Left kidney (tissue), 2 donors: Measurements from ENCODE around the gene PPARG. TPM values are rescaled to one million over a fixed set of nuclear protein-coding genes. Genes with fewer than 3 reads are reported as not detected.

Experiments used
- DNase-seq: peaks from one replicate; pipeline ENCODE4 v3.0.0-alpha.2; 2013
- polyA plus RNA-seq: library from polyadenylated mRNA; unstranded; fragments of 120-200 nt; gene quantifications from one replicate; pipeline ENCODE4 v1.2.1, GENCODE V29; 2013; ENCODE audit not compliant: insufficient read length

PPARG gene
- polyA plus RNA-seq, 1 donor, result 28.5 TPM

GRCh38 chr3:12343047-12343501 lies 54.2 kb downstream of the PPARG start:
- DNase-seq, result no peak

- DNase-seq, result no peak
Measured at GRCh38 chr3:12345141-12345561, 56.3 kb downstream of the PPARG start.

- no peak for DNase-seq
Measured at GRCh38 chr3:12345584-12346494, 57.0 kb downstream of the PPARG start.

DNA sequence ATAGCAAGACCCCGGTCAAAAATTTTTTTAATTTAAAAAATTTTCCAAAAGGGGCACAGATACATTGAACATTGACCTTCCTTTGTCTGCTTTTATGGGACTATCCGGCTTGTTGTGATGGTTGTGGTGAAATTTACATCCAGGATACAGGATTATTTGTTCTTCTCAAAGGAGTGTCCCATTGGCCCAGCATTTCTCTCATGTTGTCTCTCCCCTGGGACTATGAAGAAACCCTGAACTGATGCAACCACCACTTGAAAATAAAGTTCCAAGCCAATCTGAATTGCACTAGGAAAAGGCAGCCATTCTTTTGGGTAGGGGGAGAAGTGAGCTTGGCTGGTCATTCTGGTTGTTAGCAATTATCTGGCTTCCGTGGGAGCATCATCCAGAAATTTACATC lies 58.4 kb downstream of the PPARG start:
- no peak for DNase-seq

GRCh38 chr3:12349895-12350811 lies 61.3 kb downstream of the PPARG start:
- no peak for DNase-seq

DNA sequence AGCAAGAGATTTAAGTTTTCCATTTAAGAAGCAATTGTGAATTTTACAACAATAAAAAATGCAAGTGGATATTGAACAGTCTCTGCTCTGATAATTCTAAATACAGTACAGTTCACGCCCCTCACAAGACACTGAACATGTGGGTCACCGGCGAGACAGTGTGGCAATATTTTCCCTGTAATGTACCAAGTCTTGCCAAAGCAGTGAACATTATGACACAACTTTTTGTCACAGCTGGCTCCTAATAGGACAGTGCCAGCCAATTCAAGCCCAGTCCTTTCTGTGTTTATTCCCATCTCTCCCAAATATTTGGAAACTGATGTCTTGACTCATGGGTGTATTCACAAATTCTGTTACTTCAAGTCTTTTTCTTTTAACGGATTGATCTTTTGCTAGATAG lies 62.3 kb downstream of the PPARG start:
- no peak for DNase-seq

- no peak for DNase-seq
Measured at GRCh38 chr3:12352253-12352652, 63.4 kb downstream of the PPARG start.

DNA sequence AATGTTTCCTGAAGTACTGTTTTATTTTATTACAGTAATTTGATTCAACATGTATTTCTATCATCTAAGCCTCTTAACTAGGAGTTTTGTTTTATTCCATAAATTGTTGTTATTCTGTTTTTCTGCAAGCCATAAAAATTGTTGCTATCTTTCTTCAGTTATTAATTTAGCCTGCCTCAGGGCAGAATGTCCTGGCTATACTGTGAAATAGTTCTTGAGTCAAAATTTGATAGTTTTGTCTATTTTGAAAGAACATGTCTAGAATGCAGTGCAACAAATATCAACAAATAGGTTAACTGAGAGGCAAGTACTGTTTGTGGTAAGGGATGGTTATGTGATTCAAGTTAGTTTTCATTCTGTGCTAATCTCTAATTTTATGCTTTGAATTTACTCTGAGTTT lies 63.9 kb downstream of the PPARG start:
- DNase-seq, result no peak

GRCh38 chr3:12353796-12354525 lies 65.1 kb downstream of the PPARG start:
- DNase-seq, result no peak

DNA sequence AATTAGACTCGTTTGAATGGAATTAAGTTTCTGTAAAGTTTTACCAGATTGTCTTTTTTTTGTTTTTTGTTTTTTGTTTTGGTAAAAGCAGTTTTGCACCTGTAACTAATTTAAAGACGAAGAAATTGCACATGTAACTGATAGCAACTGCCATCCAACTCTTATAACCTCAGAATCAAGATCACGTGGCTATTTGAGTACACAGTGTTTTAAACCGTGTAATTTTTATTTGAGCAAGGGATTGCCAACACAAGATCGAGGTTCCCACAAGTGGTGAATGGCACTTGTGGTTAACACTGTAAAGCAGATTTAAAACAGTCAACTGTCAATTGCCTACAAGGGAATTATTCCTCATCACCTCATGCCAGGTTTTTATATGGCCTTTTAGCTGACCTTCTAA lies 67.3 kb downstream of the PPARG start:
- no peak for DNase-seq

GRCh38 chr3:12356996-12357395 lies 68.1 kb downstream of the PPARG start:
- no peak for DNase-seq

DNA sequence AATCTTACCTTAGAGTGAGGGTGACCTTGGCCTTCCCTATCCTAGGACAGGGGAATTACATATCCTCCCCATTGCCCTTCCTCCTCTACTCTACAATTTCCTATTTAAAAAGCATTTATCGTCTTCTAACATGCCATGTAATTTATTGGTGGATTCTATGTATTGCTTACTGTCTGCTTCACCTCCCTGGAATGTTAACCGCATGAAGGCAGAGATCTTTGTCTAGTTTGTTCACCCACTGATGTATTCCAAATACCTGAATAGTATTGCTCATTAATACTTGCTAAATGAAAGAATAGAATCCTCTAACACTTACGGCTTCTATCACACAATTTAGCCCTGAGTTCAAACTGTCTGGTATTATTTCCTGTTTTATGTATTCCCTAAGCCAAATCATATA lies 68.6 kb downstream of the PPARG start:
- no peak for DNase-seq

GRCh38 chr3:12363397-12364195 lies 74.7 kb downstream of the PPARG start:
- no peak for DNase-seq

DNA sequence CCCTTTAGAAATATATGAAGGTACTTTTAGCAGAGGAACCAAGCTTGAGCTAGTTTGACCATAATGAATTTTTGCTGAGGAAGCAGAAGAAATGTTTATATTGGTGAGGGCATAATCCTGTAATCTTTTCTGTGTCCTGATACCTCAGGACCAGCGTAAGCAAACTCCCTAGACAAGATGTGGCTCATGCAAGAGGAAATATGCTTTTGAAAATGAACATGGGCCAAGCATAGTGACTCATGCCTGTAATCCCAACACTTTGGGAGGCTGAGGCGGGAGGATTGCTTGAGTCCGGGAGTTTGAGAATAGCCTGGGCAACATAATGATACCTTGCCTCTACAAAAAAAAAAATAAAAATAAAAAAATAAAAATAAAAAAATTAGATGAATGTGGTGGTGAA lies 78.5 kb downstream of the PPARG start:
- DNase-seq, result no peak

GRCh38 chr3:12369029-12369428 lies 80.2 kb downstream of the PPARG start:
- no peak for DNase-seq

DNA sequence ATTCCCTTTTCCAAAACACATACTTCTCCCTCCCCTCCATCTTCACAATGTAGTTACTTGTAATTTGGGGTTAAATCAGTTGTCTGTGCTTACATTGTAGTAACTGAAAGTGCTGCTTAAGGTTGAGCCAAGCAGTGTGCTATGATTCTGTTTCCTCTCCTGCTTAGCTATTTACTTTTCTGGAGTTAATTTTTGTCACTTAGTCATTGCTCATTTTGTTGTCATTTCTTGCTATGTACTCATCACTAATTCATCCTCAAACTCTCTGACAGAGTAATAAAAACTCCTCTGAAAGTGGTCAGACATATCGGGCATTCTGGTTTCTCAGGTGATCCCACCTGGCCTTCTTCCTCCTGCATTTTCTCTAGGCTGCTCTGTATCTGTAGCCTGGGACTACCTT lies 80.7 kb downstream of the PPARG start:
- no peak for DNase-seq

DNA sequence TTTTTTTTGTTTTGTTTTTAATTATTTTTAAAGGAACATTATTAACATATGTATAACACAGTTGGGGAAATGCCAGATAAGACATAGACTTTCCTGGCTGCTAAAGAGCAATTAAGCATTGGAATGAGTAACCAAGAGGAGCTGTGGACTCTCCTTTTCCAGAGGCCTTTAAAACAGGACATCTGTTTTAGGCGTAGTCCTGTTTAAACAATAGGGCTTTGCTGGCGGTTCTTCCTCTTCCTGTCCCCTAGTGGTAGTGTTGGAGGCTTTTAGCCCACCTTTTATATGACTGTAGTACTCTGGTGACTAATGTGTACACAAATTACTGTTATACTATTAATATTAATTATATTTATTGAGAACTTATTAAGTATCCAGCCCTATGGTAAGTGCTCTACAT lies 81.9 kb downstream of the PPARG start:
- DNase-seq, result no peak

GRCh38 chr3:12371525-12372140 lies 82.8 kb downstream of the PPARG start:
- DNase-seq, result no peak

- no peak for DNase-seq
Measured at GRCh38 chr3:12372741-12373280, 83.9 kb downstream of the PPARG start.

DNA sequence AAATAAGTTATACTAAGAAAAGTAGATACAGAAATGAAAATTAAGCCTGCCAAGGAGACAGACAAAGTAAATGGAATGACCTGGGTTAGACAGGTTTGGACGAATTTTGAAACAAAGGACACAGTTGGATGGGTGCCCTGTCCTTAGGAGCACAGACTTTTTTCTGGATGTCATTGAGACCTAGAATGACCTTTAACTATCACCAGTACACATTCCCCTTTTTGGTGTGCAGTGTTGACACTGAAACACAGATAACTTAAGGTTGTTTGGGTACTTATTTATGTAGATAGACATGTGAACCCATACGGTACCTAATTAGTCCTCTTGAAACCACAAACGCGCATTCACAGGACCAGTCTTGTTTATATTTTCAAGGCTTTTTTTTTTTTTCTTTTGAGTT lies 86.7 kb downstream of the PPARG start:
- no peak for DNase-seq
